ENCODE results near the gene SCN9A. TPM values are rescaled to one million over a fixed set of nuclear protein-coding genes. Genes with fewer than 3 reads are reported as not detected.

The SCN9A gene
- total RNA-seq, 1 donor from 2014 or later, result 1.4 TPM

DNA sequence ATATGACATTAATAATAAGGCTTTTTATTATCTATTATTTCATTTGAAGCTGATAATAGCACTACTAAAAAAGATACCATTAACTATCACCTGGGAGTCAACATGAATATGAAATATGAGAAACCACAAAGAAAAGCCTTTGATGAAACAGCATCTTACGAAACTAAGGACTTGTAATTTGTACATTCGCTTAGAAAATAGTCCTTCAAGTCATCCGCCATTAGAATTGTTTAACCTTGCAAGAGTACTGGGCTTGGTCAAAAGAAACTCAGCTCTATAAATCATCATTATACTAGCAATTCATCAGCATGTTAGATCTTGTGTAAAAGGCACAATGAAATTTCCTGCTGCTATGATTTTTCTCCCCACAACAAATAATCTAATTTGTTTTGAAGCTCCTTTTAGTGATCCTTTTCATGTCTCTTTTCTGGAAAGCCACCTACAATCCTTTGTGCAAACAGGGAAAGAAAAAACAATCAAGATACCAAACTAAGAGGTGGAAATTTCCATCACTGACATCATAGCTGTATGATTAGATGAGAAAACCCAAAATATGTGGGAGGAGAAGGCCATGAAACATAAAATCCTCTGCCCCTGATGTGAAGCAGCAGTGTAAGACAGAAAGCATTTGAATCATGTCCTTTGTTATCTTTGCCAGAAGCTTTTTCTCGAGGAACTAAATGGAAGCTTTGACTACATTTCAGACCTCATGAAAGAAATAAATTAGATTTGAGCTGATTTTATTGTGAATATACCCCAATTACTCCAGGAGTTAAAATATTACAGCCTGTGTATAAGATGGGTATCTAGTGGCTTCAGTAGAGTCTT, 31.2 kb downstream of the SCN9A start:
- Histone ChIP-seq H3K27me3 (ENCODE audit: low read depth) (no peaks in the 10 kb centered on the region), H3K4me3 (no peak overlapping the region), H3K27ac (replicated peaks) (no peak overlapping the region), H3K9me3 (replicated peaks) (no peaks in the 10 kb centered on the region), H3K4me1 (no peaks in the 10 kb centered on the region), H3K36me3 (no peaks in the 10 kb centered on the region)
- DNase-seq, result no peak
- intact Hi-C loops (cut with micrococcal nuclease), result no loop called here
- TF ChIP-seq, protein P1, sequence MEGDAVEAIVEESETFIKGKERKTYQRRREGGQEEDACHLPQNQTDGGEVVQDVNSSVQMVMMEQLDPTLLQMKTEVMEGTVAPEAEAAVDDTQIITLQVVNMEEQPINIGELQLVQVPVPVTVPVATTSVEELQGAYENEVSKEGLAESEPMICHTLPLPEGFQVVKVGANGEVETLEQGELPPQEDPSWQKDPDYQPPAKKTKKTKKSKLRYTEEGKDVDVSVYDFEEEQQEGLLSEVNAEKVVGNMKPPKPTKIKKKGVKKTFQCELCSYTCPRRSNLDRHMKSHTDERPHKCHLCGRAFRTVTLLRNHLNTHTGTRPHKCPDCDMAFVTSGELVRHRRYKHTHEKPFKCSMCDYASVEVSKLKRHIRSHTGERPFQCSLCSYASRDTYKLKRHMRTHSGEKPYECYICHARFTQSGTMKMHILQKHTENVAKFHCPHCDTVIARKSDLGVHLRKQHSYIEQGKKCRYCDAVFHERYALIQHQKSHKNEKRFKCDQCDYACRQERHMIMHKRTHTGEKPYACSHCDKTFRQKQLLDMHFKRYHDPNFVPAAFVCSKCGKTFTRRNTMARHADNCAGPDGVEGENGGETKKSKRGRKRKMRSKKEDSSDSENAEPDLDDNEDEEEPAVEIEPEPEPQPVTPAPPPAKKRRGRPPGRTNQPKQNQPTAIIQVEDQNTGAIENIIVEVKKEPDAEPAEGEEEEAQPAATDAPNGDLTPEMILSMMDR (IDR thresholded peaks at IDR 0.05; ENCODE audit: borderline replicate concordance), result no peak

DNA sequence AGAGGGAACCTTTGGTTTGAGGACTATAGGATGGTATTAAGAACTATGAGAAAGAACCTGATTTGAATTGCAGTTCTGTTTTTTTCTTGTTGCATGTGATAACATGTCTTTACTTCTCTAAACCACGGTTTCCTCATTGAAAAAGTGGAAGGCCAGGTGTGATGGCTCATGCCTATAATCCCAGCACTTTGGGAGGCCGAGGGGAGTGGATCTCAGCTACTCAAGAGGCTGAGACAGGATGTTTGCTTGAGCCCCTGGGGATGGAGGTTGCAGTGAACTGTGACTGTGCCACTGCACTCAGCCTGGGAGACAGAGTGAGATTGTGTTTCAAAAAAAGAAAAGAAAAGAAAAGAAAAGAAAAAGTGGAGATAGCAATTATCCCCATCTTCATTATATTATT, 32.3 kb downstream of the SCN9A start:
- H3K4me3 ChIP-seq, result no peak overlapping the region
- no peaks in the 10 kb centered on the region for H3K9me3 ChIP-seq (replicated peaks)
- no peaks in the 10 kb centered on the region for H3K27me3 ChIP-seq (ENCODE audit: low read depth)
- TF ChIP-seq, protein P1 (IDR thresholded peaks at IDR 0.05; ENCODE audit: borderline replicate concordance), result no peak
- H3K27ac ChIP-seq (replicated peaks), result no peak overlapping the region
- intact Hi-C loops (cut with micrococcal nuclease), result no loop called here
- no peaks in the 10 kb centered on the region for H3K36me3 ChIP-seq
- DNase-seq, result no peak
- no peaks in the 10 kb centered on the region for H3K4me1 ChIP-seq

DNA sequence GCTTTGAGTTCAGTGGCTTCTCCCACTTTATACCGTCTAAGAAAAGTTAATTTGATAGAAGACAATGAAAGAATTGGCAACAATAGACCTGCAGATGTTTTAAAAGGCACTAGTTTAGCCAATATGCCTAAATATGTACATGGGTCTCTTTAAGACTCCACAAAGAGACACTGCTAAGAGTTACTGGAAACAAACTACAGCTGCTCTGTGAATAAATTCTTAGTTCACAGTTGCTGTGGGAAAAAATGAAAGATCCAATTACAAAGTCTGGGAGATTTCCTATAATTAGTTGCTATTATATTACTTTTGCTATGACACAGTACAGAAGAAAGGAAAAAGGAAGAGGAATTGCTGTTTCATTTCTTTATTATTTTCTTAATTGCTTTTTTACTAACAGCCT, 34.3 kb downstream of the SCN9A start:
- Histone ChIP-seq H3K4me1 (no peaks in the 10 kb centered on the region), H3K9me3 (replicated peaks) (no peaks in the 10 kb centered on the region), H3K27ac (replicated peaks) (no peak overlapping the region), H3K27me3 (ENCODE audit: low read depth) (no peaks in the 10 kb centered on the region), H3K4me3 (no peak overlapping the region), H3K36me3 (no peaks in the 10 kb centered on the region)
- DNase-seq, result no peak
- TF ChIP-seq, protein P1 (IDR thresholded peaks at IDR 0.05; ENCODE audit: borderline replicate concordance), result no peak
- intact Hi-C loops (cut with micrococcal nuclease), result no loop called here

DNA sequence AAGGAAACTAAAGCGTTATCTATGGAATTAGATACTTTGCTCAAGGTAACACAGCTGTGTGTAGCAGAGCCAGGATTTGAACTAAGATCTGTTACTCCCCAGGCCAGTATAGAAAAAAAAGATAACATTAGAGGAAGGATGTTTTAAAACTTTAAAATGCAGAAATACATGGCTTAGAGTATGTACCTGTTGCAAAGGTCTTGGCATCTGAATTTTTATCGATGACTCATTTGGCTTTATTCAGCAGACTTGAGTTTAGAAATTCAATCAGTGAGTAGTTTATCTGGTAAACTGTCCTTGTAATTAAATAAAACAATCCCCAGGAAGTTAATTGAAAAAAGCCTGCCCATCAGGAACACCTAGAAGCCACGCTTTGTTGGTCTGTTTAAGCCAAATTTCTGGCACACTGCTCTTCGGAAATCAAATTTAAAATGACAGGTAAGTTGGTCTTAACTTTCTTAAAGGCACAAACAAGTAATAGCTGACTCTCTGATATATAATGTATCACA, 36.9 kb downstream of the SCN9A start:
- TF ChIP-seq, protein P1 (IDR thresholded peaks at IDR 0.05; ENCODE audit: borderline replicate concordance), result no peak
- Histone ChIP-seq H3K36me3 (no peaks in the 10 kb centered on the region), H3K27me3 (ENCODE audit: low read depth) (no peaks in the 10 kb centered on the region), H3K4me1 (no peaks in the 10 kb centered on the region), H3K9me3 (replicated peaks) (no peaks in the 10 kb centered on the region), H3K27ac (replicated peaks) (no peak overlapping the region), H3K4me3 (no peak overlapping the region)
- intact Hi-C loops (cut with micrococcal nuclease), result no loop called here
- no peak for DNase-seq

DNA sequence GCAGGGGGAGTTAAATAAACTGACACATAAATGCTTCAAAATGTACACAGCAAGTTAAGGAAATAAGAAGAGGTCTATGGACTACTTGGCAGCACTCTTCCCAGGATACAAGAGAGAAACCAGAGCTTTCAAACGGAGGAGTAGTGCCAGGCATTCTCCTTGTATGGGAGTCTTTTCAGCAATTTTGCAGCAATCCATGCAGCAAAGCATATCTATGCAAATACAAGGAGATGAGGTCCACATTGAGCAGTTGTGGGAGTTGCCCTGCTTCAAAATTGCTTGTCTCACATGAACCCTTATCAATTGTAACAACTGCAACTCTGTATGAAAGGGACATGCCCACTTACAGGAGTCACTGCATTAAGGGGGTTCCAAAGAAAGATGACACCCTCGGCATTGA, 37.8 kb downstream of the SCN9A start:
- Histone ChIP-seq H3K27me3 (ENCODE audit: low read depth) (no peaks in the 10 kb centered on the region), H3K9me3 (replicated peaks) (no peaks in the 10 kb centered on the region), H3K27ac (replicated peaks) (no peak overlapping the region), H3K4me3 (no peak overlapping the region), H3K4me1 (no peaks in the 10 kb centered on the region), H3K36me3 (no peaks in the 10 kb centered on the region)
- intact Hi-C loops (cut with micrococcal nuclease), result no loop called here
- DNase-seq, result no peak
- TF ChIP-seq, protein P1 (IDR thresholded peaks at IDR 0.05; ENCODE audit: borderline replicate concordance), result no peak

Data from left ventricle myocardium inferior (tissue), 1 donor.